Hematopoietic multipotent progenitor cell treated with erythropoietin and hydrocortisone succinate and interleukin-3 and kit ligand, for 8 days (in vitro differentiated cells): Measurements from ENCODE around the gene PKD2L1.
"Not testable (repeated sequence)": the region's sequence is repeated elsewhere in the genome, so short reads cannot be mapped to it uniquely, and the experiment has no call there.

Source experiments
- DNase-seq: peaks from one replicate; pipeline ENCODE4 v3.0.0-alpha.2; 2015

Gene PKD2L1

DNA sequence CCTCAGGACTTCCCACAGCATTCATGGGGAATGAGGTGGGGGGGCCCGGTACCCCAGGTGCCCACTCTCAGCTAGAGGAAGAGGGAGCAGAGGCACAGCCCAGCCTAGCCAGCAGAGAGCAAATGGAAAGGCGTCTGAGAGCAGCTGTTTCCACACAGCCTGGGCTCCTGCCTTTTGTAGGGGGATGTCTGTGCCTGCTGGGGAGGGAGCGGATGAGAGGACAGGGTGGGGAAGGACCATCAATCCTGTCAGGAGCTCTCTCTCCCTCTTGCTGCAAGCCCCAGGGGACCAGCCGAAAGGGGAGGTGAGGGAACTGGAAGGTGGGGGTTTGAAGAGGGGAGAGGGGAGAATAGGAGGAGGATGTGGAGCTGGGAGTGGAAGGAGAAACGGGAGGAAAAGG lies at the start of gene PKD2L1:
PKD2L1 (minus strand) TSS at position 150 of the 400 bp plus-strand sequence; CDS start at position 25, 125 bp downstream.
- DNase-seq, result no peak

DNA sequence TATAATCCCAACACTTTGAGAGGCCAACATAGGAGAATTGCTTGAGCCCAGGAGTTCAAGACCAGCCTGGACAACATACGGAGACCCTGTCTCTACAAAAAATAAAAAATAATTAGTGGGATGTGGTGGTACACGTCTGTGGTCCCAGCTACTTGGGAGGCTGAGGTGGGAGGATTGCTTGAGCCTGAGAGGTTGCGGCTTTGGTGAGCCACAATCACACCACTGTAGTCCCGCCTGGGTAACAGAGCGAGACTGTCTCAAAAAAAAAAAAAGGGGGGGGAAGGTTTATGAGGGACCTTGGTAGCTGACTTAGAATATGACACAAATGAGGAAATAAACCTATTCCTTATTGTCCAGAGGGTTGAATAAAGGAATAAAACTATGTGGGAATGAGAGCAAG lies 47.8 kb upstream of the PKD2L1 start:
- no peak for DNase-seq

DNA sequence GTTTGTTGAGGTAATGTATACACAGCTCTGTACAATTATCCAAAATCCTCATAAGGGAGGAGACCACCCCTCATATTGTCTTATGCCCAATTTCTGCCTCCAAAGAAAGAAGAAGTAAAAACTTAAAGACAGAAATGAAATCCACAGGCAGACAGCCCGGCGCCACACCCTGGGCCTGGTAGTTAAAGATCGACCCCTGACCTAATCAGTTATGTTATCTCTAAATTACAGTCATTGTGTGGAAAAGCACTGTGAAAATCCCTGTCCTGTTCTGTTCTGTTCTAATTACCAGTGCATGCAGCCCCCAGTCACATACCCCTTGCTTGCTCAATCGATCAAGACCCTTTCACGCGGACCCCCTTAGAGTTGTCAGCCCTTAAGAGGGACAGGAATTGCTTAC lies 46.6 kb upstream of the PKD2L1 start:
- peak; percentile 7 for DNase-seq

DNA sequence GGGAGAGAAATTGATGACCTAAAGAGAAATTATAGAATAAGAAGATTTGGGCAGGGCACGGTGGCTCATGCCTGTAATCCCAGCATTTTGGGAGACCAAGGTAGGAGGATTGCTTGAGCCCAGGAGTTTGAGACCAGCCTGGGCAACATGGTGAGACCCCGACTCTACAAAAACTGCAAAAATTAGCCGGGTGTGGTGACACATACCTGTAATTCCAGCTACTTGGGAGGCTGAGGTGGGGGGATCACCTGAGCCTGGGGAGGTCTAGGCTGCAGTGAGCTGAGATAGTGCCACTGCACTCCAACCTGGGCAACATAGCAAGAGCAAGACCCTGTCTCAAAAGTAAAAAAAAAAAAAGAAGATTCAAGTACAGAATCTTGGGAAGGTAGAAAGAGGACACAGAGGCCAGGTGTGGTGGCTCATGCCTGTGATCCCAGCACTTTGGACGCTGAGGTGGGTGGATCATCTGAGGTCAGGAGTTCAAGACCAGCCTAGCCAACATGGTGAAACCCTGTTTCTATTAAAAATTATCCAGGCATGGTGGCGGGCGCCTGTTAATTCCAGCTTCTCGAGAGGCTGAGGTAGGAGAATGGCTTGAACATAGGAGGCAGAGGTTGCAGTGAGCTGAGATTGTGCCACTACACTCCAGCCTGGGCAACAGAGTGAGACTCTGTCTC lies 44.8 kb upstream of the PKD2L1 start:
- not testable (repeated sequence) for DNase-seq

DNA sequence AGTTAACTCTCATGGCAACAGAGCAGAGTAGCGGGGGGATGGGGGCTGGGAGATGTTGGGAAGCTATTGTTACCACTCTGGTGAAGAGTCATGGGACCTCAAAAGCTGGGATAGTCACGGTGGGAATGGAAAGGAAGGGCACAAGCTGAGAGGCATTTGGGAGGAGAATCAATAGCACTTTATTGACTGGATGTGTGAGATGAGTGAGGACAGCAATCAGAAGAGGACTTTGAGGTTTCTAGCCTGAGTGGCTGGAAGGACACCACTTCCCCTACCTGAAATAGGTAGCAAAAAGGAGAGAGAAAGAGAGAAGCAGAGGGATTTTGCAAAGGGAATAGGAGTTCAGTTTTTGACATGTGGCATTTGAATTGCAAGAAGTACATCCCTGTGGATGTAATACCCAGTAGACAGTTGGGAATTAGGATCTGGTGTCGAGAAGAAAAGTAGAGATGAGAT lies 44.2 kb upstream of the PKD2L1 start:
- no peak for DNase-seq

DNA sequence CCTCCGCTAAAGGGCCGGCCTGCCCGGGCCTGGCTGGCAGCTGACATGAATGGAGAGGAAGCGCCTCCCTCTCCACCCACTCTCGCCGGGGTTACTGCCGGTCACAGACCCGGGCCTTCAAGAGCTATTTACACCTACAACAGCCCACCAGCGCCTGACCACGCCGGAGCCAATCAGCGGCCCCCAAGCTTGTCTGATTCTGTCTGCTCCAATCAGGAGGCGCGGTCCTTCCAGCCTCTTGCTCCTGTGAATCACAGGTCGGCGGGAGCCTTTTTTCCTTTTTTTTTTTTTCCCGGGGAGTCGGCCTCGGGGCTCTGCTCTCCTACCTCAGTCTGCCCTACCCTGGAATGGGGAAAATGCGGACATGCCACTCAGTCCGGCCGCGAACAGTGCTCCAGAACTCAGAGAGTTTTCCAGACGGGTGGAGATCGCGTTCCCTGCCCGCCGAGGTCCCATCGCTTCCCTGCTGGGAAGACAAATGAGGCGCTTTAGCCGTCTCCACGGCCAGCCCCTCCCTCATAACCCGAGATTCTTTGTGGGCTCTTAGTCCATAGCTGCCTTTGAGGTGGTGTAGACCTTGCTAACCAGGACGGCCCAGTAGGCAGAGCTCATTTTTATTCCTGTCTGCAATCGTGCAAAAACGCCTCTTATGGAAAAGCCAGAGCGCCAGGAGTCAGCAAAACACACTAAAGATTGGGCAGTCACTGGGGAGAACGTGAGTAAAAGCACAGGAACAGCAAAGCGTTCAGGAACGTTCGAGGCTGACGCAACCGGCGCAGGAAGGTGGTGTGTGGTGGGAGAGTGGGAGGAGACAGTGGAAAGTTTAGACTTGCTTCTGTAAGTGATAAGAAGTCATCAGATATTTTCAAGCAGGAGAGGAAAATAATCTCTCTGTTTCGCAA lies 43.5 kb upstream of the PKD2L1 start:
- DNase-seq, result peak; percentile 98

DNA sequence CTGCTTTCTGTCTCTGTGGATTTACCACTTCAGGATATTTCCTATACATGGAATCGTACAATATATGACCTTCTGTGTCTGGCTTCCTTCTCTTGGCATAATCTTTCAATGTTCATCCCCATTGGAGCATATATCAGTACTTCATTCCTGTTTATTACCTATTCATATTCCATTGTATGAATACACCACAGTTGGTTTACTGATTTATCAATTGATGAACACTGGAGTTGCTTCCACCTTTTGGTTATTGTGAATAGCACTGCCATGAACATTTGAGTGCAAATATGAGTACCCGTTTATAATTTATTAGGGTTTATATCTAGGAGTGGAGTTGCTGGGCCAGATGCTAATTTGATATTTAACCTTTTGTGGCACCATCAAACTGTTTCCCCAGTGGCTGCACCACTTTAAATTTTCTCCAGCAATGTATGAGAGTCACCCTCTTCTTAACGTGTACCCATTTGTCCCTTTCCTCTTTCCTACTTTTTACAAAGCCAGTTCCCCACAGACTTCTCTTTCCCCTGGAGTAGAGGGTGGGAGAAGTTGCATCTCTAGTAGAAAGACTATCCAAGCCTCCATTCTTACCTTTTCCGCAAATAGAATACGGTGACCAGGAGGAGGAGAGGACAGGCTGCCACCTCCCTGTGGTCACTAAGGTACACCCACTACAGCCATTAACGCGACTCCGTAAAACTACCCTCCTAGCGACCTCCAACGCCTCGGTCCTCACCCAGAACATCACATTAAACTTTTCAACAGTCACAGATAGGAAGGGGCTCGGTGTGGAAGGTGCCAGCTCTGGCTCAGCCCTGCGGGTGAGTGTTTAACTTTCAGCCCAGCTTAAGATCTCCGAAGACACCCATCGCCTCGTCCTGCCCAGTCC lies 42.6 kb upstream of the PKD2L1 start:
- DNase-seq, result no peak

DNA sequence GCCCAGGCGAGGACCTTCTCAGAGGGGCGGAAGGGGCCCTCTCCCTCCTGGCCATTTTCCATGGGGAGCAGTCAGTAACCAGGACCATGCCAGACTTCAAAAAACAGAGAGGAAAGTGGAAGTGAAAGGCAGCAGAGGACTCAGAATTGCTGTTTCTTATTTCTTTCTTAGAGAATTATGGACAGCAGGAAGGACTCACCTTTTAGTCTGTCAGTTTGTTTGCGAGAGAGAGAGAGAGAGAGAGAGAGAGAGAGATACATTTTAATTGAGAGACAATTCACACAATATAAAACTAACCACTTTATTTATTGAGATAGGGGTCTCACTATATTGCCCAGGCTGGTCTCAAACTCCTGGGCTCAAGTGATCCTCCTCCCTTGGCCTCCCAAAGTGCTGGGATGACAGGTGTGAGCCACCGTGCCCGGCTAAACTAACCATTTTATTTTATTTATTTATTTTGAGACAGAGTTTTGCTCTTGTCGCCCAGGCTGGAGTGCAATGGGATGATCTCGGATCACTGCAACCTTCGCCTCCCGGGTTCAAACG lies 41.5 kb upstream of the PKD2L1 start:
- no peak for DNase-seq

DNA sequence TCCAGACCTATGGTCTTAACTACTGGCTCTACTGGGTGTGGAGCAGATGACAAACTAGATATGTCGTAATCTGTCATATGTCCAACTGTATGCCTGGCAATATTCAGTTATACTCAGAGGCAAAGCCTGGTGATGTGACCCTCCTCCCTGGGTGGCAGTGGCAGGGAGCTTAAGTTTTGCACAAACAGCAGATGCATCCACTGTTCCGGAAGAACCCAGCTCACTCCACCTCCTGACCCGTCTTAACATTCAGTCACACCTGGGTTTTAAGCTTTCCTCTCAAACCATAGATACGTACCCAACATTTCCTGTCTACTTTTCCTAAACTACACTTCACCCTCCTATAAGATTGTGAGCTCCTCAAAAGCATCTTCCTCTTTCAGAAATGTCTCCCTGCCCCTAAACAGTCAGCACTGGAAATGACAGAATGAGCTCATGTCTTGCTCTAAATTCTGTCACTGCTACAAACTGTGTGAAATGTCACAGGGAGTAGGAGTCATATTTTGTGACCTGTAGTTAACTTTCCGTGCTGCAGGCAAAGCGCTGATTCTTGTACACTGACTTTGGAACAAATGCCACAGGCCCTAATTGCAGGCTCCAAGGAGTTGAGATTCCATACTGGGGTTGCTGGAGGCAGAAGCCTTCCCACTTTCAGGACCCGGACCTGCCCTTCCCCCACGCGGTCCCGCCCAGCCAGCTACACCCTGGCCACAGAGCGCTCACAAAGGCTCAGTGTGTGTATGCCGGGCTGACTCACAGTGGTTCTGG lies 40.9 kb upstream of the PKD2L1 start:
- DNase-seq, result peak; percentile 93

DNA sequence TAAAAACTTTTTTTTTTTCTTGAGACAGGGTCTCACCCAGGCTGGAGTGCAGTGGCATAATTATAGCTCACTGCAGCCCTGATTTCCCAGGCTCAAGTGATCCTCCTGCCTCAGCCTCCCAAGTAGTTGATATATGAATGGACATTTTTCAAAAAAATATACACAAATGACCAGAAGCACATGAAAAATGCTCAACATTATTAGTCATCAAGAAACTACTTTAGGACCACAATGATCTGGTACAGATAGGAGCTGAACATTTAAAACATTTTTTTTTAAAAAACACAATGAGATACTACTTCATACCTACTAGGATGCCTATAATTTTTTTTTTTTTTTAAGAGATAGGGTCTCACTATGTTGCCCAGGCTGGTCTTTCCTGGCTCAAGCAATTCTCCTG lies 38.7 kb upstream of the PKD2L1 start:
- no peak for DNase-seq

DNA sequence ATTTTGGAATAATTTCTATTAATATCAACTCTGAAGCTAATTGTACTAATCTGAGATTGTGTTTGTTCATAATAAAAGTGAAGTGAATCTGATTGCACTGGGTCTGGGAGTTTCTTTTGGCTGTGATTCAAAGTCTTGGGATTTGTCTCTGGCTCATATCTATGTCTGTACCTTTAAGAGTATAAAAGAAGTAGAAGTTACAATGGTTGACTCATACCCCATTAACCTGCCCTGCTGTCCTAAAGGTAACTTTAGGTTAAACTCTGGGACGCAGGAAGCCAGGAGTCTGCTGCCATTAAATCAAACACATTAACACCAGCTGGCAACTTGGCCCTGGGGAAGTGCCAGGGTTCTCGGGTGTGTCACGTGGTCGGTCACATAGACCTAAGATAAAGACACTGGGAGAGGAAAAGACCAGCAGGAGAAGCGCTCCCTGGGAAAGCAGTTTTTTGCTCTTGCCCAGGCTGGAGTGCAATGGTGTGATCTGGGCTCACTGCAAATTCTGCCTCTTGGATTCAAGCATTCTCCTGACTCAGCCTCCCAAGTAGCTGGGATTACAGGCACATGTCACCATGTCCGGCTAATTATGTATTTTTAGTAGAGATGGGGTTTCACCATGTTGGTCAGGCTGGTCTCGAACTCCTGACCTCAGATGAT lies 34.8 kb upstream of the PKD2L1 start:
- DNase-seq, result peak; percentile 84

DNA sequence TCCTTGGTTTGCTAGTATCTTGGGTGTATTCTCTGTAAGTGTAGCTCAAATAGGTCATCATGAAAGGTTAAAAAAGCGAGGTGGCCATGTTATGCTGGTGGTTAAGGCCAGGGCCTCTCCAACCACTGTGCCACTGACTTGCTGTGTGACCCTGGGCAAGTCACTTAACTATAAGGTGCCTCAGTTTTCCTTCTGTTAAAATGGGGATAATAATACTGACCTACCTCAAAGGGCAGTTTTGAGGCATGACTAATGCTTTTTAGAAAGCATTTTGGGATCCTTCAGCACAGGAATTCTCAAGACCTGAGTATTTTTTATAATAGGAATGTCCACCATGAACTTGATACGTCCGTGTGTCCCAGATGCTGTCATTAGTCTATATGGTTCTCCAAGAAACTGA lies 34.1 kb upstream of the PKD2L1 start:
- DNase-seq, result no peak

DNA sequence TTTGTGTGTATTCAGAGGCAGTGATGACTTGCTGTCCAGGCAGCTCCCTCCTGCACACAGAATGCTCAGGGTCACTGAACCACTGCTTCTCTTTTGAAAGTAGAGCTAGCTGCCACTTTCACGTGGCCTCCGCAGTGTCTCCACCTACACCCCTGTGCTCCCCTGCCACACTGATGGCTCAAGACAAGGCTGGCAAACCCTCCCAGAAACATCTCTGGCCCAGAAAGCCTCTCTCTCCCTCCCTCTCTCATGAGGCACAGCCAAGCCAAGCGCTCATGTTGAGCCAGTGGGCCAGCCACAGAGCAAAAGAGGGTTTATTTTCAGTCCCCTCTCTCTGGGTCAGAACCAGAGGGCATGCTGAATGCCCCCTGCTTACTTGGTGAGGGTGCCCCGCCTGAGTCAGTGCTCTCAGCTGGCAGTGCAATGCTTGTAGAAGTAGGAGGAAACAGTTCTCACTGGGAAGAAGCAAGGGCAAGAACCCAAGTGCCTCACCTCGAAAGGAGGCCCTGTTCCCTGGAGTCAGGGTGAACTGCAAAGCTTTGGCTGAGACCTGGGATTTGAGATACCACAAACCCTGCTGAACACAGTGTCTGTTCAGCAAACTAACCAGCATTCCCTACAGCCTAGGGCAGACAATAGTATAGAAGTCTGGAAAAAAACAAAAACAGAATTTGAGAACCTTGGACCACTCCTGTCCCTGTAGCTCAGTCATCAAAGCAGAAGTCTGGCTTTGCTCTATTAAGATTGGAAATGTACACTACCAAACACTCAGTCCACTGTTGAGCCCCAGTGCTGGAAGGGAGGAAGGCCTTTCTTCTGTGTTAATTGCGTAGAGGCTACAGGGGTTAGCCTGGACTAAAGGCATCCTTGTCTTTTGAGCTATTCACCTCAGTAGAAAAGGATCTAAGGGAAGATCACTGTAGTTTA lies 32.8 kb upstream of the PKD2L1 start:
- DNase-seq, result no peak

DNA sequence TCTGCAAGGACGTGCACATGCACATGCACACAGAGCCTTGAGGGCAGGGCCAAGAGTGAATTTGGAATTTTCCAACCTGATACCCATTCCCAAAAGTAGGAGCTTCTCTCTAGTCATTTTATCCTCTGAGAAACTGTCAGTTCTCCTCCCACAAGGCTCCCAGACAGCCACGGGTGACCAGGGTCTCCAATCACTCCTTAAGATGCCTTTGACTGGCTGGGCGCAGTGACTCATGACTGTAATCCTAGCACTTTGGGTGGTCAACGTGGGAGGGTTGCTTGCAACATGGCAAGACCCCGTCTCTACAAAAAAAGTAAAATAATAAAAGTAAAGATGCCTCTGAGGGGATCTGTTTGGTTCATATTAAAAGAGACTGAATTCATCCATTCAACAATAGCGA lies 30.2 kb upstream of the PKD2L1 start:
- DNase-seq, result no peak

DNA sequence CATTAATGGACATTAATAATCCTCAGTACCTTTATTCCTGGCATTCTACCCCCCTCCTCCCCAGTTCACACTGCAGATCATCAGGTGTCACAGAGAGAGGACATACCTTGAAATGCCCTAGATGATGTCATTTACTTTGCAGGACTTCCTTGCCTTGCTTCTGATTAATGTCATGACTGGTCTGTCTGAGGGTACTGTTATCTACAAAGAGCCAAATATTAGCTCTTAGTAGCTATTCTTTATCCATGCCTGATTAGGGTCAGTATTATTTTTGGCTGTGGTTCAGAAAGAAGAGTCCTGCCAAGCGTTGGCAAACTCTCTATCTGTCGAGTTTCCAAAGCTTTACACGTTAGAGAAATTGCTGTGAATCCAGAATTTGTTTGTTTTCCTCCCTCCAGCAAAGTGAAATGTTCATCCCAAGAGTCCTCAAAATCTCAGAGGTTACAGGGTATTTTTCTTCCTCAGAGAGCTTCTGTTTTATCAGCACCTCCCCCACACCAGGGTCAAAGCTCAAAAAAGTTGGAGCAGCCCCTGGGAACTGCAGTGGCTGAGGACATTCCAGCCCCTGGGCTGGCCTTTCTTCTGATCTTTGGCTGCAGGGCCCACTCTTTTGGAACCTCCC lies 29.6 kb upstream of the PKD2L1 start:
- no peak for DNase-seq

DNA sequence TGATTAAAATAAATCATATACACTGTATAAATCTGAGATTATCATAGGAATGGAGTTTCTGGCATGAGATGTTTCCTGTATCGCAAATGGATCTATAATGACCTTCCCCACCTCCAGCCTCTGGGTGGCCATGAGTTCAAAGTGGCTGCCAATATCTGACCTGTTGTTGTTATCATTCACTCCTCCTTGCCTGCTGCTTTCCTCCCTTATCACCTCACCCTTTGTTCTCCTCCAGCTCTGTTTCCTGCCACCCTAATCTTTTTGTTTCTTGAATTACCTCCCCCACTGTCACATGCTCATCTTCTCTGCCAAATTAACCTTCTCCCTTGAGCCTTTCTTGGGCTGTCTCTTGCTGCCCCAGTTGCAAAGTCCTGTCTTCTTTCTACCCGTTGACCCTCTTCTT lies 29.0 kb upstream of the PKD2L1 start:
- DNase-seq, result peak; percentile 92

DNA sequence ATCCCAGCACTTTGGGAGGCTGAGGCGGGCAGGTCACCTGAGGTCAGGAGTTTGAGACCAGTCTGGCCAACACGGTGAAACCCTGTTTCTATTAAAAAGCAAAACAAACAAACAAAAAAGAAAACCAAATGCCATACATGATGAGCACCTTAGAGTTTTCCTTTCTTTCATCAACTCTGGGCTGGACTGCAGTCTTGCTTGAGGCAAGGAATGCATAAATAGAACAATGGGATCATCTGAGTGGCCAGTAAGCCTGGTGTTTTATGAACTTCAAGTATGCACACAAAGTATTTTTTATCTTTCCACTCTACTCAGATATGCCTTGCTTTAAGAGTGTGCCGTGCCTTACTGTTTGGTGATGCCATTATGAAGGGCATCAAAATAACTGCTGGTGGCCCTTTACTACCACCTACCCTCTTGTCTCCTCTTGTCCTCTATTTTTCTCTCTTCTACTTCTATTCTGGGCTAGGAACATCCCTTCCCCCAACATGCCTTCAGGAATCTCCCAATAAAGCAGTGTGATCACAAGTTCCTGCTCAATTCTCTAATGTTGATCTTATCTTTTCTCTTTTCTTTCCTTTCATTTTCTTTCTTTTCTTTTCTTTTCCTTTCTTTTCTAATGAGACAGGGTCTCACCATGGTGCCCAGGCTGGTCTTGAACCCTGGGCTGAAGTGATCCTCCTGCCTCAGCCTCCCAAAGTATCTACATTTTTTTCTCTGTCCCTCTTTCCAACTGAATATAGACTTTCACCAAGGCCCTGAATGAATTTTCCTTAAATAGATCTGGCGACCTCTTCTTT lies 27.2 kb upstream of the PKD2L1 start:
- no peak for DNase-seq

DNA sequence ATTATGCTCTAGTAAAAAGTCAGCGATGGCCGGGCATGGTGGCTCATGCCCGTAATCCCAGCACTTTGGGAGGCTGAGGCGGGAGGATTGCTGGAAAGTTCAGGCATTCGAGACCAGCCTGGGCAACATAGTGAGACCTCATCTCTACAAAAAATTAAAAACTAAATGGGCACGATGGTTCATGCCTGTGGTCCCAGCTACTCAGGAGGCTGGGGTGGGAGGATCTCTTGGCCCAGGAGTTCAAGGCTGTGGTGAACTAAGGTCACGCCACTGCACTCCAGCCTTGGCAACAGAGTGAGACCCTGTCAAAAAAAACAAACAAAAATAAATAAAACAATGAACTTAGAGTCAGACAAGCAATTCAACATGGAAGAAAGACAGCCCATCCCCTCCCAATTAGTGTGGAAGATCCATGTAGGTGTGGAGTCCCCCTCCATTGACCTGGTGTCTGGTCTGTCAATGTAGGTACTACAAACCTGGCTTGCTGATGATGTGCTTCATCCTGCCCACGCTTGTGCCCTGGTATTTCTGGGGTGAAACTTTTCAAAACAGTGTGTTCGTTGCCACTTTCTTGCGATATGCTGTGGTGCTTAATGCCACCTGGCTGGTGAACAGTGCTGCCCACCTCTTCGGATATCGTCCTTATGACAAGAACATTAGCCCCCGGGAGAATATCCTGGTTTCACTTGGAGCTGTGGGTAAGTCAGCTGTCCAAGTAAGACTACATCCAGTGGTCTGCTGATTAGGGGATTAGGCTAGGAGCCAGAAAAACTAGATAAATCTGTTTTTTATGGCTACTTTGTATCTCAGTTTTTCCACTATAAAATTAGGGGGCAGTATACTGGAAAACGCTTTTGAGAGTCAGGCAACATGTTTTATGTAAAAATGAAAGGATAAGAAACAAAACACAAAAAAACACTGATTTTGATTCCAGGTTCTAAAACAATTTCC lies 26.3 kb upstream of the PKD2L1 start:
- DNase-seq, result no peak
